Left ventricle myocardium inferior (tissue), 1 donor: ENCODE data around the gene PARD6G. TPM values are rescaled to one million over a fixed set of nuclear protein-coding genes. Genes with fewer than 3 reads are reported as not detected.
A peak's percentile ranks its signal among the peaks of the same experiment; 100 is the strongest.

Source experiments
- DNase-seq: peaks from one replicate; pipeline ENCODE4 v3.0.0-alpha.2; 2020
- H3K27ac ChIP-seq: fragments of 200-600 bp; replicated peaks from 2 replicates; pipeline ENCODE4 v1.8.0; 2021
- H3K27me3 ChIP-seq: fragments of 200-600 bp; 2 replicates; pipeline ENCODE4 v1.8.0; 2021; ENCODE audit warnings: low read depth
- H3K36me3 ChIP-seq: fragments of 200-600 bp; 2 replicates; pipeline ENCODE4 v1.8.0; 2021
- H3K4me1 ChIP-seq: fragments of 200-600 bp; 2 replicates; pipeline ENCODE4 v1.8.0; 2021
- H3K4me3 ChIP-seq: fragments of 200-600 bp; 2 replicates; pipeline ENCODE4 v1.8.0; 2021; ENCODE audit warnings: mild to moderate bottlenecking, moderate library complexity
- H3K9me3 ChIP-seq: fragments of 200-600 bp; replicated peaks from 2 replicates; pipeline ENCODE4 v1.8.0; 2021
- intact Hi-C: fragments of 100-400 bp; cut with micrococcal nuclease; formaldehyde crosslinking; loops from one replicate; pipeline ENCODE4 v1.11.0; 2022
- total RNA-seq: library from RNA; stranded (reverse); fragmentation: NEBNext Ultra II Directional; extraction: Animal tissue kit (Norgen Biotek cat#: 25700); gene quantifications from one replicate; pipeline ENCODE4 v1.2.1, GENCODE V29; 2021
- TF ChIP-seq, protein P1 (sequence below): fragments of 200-600 bp; IDR thresholded peaks from 2 replicates; pipeline ENCODE4 v1.8.0; 2021; ENCODE audit warnings: antibody characterized with exemption, mild to moderate bottlenecking, borderline replicate concordance
- donor health status: DM: no; HTN: yes; CAD: no; lungs with severe emphysema.

The PARD6G gene
- total RNA-seq, 1 donor from 2014 or later: 2.0 TPM

DNA sequence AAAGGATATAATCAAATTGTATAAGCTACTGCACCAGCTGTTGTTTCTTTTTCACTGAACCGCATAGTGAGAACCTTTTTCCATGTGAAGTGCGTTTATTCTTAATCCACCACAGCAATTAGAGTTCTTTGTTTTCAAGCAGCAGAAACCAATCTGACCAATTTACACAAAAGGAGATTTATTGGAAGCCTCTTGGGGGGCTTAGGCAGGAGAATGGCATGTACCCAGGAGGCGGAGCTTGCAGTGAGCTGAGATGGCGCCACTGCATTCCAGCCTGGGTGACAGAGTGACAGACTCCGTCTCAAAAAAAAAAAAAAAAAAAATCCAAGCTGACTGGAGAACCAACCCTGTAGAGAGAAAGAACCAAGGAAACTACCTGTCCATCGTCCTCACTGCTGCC, 128.2 kb downstream of the PARD6G start:
- Histone ChIP-seq H3K27ac (no peak overlapping the region), H3K9me3 (no peaks in the 10 kb centered on the region), H3K36me3 (peaks cover 20% of the 10 kb centered on the region), H3K27me3 (no peaks in the 10 kb centered on the region), H3K4me3 (no peak overlapping the region), H3K4me1 (peaks cover 15% of the 10 kb centered on the region)
- intact Hi-C loops: no loop called here
- TF ChIP-seq, protein P1, sequence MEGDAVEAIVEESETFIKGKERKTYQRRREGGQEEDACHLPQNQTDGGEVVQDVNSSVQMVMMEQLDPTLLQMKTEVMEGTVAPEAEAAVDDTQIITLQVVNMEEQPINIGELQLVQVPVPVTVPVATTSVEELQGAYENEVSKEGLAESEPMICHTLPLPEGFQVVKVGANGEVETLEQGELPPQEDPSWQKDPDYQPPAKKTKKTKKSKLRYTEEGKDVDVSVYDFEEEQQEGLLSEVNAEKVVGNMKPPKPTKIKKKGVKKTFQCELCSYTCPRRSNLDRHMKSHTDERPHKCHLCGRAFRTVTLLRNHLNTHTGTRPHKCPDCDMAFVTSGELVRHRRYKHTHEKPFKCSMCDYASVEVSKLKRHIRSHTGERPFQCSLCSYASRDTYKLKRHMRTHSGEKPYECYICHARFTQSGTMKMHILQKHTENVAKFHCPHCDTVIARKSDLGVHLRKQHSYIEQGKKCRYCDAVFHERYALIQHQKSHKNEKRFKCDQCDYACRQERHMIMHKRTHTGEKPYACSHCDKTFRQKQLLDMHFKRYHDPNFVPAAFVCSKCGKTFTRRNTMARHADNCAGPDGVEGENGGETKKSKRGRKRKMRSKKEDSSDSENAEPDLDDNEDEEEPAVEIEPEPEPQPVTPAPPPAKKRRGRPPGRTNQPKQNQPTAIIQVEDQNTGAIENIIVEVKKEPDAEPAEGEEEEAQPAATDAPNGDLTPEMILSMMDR: no peak
- no peak for DNase-seq

DNA sequence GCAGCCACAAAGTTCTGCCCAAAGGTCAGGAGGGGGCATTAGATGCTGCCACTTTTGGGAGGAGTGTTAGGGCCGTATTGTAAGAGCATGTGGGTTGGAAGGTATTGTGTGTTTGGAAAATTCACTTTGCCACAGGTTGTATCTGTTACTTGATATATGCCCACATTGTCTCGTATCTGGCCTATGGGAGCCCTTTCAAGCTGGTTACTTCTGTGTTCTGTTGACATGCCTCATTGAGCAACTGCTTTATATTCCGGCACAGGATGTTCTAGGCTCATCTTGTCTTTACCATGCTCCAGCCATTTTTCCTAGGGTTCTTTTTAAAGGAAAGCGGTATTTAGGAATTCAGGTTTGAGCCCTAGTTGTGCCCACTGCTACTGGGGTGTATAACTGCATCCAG, 132.3 kb downstream of the PARD6G start:
- Histone ChIP-seq H3K4me3 (no peak overlapping the region), H3K27ac (no peak overlapping the region), H3K4me1 (peaks cover 43% of the 10 kb centered on the region), H3K9me3 (no peaks in the 10 kb centered on the region), H3K27me3 (no peaks in the 10 kb centered on the region), H3K36me3 (peaks cover 18% of the 10 kb centered on the region)
- TF ChIP-seq, protein P1: no peak
- intact Hi-C loops: no loop called here
- no peak for DNase-seq

DNA sequence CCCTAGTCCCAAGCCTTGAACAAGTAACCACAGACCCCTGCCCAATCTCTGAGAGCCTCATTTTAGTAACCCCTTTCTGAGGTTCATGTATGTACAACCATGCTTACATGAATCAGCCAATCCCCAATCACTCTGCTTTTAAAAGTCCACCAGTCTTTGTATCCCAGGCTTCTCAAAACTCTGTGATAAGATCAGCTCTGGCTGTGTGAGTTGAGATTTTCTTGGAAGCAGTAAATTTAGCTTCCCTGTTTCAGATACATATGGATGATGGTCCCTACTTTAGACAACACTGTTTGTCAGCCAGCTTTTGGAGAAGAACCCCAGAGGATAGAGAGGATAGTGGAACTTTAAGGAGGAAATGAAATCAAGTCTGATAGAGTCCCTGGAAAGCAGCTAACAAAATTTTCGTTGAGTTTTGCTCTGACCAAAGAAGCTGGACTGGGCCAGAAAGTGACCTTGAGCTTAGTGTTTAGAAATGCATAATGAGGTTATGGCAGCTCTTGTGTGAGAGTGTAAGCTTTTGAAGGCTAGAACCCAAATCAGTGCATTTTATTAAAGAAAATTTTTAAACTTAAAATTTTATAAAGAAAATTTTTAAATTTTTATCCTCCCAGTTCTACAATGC, 134.6 kb downstream of the PARD6G start:
- peaks cover 4% of the 10 kb centered on the region for H3K9me3 ChIP-seq
- TF ChIP-seq, protein P1: no peak
- intact Hi-C loops: no loop called here
- H3K4me1 ChIP-seq: peaks cover 40% of the 10 kb centered on the region
- H3K27ac ChIP-seq: no peak overlapping the region
- no peaks in the 10 kb centered on the region for H3K27me3 ChIP-seq
- DNase-seq: no peak
- H3K36me3 ChIP-seq: peaks cover 3% of the 10 kb centered on the region
- H3K4me3 ChIP-seq: no peak overlapping the region

DNA sequence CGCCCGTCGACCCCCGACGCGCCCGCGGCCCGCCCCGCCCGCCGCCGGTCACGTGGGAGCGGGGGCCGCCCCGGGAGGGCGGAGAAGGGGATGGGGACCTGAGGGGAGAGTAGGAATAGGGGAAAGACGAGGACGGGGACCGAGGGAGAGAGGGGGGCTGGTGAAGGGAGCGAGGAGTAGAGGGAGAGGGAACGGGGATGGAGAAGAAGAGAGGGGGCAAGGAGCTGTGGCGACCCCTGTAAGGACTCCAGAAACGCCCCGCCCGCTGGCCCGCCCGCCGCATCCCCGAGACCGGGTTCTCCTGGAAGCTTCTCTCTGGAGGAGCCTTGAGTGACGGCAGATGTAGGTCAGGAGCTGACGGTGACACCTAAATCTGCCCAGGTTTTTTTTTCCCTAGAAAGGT, 137.6 kb downstream of the PARD6G start:
- intact Hi-C loops: no loop called here
- H3K4me3 ChIP-seq: peak overlapping the region; percentile 80
- DNase-seq: peak; percentile 33

DNA sequence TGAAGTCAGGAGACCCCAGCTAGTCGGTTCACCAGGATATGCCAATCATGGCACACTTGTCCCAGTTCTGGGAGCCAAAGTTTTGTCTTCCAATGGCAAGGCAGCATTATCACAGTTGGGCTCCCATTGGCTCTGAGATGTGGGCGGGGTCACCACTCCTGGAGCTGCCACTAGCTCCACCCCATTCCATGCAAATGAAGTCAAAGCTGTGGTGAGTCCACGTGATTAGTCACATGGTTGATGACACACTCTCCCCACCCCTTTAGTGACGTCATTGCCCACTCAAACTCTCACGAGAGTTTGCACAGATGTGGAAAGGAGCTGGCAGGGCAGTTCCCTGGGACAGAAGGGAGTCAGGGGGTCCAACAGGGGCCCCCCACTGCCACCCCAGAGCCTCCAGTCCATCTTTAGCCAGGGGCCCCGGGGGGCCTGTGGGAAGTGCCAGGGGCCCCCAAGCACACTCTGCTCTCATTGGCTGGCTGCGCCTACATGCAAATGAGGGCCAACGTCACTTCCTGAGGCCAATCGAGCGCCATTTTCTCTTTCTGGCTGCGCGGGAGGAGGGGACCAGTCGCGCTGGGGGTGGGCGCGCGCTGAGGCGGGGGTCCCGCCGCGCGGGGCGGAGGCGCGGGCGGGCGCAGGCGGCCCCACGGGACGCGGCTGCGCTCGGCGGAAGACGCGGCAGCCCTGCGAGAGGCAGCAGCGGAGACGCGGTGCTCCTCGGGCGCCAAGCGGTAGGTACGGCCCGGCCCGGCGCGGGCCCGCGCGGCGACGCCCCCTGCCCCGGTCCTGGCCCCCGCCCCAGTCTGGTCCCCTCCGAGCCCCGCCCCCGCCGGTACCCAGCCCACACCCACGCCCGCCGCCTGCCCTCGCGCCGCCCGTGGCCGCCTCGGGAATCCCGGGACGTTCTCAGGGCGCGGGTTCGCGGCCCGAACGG, 138.3 kb downstream of the PARD6G start, which contains the start of gene ADNP2:
TSS of gene ADNP2 (plus strand) at position 524 of the 937 bp plus-strand sequence. CDS start 8,281 bp downstream, outside the sequence.
- H3K36me3 ChIP-seq: no peaks in the 10 kb centered on the region

More for the DNA sequence above, 137.6 kb downstream of the PARD6G start:
- H3K27me3 ChIP-seq: no peaks in the 10 kb centered on the region
- H3K4me1 ChIP-seq: peaks cover 37% of the 10 kb centered on the region
- peaks cover 4% of the 10 kb centered on the region for H3K9me3 ChIP-seq
- H3K27ac ChIP-seq: peak overlapping the region; percentile 90
- TF ChIP-seq, protein P1: no peak
- no peaks in the 10 kb centered on the region for H3K36me3 ChIP-seq

More for the DNA sequence above, 138.3 kb downstream of the PARD6G start, which contains the start of gene ADNP2:
- TF ChIP-seq, protein P1: no peak
- Histone ChIP-seq H3K4me1 (peaks cover 34% of the 10 kb centered on the region), H3K9me3 (peaks cover 4% of the 10 kb centered on the region), H3K27ac (peak within 1 kb of the TSS; percentile 90), H3K4me3 (peak within 1 kb of the TSS; percentile 80), H3K27me3 (no peaks in the 10 kb centered on the region)
- peak; percentile 75 for DNase-seq
- intact Hi-C loops: no loop called here
